Suppressor macrophage treated with lipopolysaccharide for 1 hour (primary cell): ENCODE measurements around the gene TRIO.
"Not testable (repeated sequence)": the region's sequence is repeated elsewhere in the genome, so short reads cannot be mapped to it uniquely, and the experiment has no call there.

Experiments used
- DNase-seq, 3 donors: peaks; one replicate each; pipeline ENCODE4 v3.0.0-alpha.2; 2020 to 2022

The TRIO gene

DNA sequence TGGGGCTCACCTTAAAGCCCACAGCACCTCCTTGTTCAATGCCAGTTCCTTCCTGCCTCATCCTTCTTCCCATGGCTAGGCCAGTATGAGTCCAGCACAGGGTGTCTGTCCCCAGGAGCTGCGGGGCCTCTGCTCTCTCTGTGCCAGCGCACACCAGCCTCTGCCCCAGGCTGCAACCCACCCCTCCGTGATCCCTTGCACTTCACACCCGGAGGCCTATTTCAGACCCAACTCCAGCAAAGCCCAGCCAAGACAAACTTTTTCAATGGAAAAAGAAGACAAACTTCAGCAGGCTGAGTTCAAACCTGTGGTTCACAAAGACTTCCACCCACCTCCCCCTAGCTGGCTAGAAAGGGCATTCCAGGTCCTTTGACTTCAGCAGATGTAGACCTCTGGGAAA is 382.3 kb downstream of the TRIO start:
- no peak for DNase-seq

GRCh38 chr5:14526493-14526892 is 383.4 kb downstream of the TRIO start:
- no peak for DNase-seq

- DNase-seq = no peak
These were observed 385.0 kb downstream of the TRIO start for GRCh38 chr5:14528115-14528514.

DNA sequence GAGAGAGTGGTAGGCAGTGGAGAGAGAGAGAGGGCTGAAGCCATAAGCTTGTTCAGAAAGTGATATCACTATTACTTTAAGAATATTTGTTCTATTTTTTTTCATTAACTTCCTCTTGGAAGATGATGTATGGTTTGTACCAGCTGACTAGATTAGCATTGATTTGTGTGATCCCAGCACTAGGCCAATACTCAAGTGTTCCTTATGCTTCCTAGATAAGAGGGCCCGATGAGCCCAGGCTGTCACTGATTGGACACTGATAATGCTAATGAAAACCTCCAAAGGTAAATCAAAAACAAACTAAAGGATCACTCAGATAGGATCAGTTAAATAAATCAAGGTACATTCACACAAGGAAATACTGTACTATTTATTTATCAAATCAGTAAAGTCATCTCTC is 385.8 kb downstream of the TRIO start:
- DNase-seq = no peak

DNA sequence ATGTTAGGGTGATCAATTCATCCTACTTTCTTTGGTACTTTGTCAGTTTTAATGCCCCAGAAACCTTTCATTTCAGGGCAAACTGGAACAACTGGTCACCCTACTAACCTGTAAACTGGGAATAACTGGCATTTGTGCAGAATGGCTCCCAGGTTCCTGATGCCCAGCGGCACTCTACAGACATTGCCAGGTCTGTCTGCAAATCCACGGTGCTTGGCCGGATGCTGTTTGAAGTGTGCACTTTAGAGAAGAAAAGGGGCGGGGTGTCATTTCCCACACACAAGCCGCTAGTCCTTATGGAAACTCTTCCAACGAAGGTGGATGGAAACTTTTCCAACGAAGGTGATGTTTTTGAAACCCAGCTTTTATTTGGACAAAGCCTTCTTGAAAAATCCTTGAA is 388.5 kb downstream of the TRIO start:
- no peak for DNase-seq

DNA sequence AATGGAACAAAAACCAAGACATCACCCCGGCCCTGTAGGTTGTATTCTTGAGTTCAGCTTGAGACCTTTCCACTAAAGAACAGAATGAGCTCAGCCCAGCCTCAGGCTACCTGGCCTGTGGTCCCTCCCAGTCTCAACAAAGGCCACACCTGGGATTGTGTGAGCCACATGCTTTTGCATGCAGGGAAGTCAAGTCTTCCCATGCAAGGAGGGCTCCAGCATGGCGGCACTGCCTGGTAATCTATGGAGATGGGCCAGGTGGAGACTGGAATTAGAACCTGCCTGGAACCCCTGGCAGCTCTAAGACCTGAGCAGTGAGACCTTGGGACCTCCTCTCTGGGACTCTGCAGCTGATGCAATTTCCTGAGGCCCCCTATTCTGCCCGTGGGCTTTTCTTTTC is 389.0 kb downstream of the TRIO start:
- no peak for DNase-seq

- DNase-seq = peak in 2 of 3 donors; percentile 39 to 40
These were observed 391.6 kb downstream of the TRIO start for GRCh38 chr5:14534773-14535172.

DNA sequence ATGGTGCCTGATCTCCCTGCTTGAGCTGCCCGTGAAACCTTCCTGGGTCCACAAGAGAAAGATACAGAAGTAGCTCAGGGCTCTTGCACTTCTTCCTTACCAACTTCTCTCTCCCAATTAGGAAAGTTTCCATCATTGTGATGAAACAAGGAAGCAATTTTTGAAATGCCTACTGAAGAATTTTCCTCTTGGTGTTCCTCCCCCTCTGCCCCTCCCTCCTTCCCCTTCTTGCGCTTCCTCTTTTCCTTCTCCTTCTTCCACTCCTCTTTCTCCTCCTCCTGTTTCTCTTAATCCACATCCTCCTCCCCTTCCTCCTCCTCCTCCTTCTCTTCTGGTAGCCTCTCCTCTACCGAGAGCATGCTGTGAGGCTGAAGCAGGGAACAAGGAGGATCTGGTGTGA is 402.2 kb downstream of the TRIO start:
- DNase-seq = peak; percentile 80 to 90 (median 86)

DNA sequence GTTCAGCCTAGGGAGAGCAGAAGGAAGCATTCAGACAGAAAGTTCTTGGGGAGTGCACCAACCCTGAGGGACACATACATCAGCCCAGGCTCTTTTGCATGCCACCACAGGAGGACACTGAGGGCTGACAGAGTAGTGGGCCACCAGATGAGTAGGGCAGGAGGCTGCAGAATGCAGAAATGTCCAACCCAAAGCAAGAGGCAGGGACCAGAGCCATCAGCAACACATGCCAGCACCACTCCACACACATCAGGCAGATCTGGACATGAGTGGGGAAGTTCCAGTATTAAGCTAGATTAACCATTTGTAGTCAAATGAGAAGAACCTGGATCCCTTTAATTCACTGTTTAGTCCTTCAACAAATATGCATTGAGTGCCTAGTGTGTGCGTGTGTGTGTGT is 402.7 kb downstream of the TRIO start:
- DNase-seq = peak; percentile 41 to 56 (median 53)

DNA sequence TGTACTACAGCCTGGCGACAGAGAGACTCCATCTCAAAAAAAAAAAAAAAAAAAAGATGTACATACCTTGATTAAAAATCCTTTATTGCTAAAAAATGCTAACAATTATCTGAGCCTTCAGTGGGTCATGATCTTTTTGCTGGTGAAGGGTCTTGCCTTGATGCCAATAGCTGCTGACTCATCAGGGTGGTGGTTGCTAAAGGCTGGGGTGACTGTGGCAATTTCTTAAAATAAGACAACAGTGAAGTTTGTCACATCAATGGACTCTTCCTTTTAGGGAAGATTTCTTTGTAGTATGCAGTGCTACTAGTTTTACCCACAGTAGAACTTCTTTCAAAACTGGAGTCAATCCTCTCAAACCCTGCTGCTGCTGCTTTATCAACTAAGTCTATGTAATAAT is 404.5 kb downstream of the TRIO start:
- DNase-seq = peak in 1 of 3 donors; percentile 54

- no peak for DNase-seq
These were observed 408.1 kb downstream of the TRIO start for GRCh38 chr5:14551211-14551610.

DNA sequence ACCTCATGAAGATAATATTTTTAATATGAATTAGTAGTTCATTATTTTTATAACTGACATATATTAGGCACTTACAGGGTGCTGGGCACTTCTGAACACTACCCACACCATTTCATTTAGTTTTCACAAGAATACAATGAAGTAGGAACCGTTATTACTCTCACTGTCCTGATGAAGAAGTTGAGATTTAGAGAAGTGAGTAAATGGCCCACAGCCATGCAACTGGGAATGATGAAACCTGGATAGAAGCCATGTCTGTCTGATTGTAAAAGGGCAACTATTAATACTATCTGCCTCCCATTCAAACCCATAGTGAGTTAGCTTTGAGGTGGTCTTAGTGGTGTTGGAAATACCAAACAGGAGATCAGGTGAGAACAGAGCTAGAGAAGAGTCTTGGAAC is 408.9 kb downstream of the TRIO start:
- DNase-seq = peak; percentile 59 to 79 (median 73)

DNA sequence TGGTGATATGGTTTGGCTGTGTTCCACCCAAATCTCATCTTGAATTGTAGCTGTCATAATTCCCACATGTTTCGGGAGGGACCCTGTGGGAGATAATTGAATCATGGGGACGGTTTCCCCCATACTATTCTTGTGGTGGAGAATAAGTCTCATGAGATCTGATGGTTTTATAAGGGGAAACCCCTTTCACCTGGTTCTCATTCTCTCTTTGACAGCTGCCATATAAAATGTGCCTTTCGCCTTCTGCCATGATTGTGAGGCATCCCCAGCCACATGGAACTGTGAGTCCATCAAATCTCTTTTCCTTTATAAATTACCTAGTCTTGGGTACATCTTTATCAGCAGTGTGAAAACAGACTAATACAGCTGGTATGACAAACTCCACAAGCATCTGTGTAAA is 411.1 kb downstream of the TRIO start:
- not testable (repeated sequence) for DNase-seq

DNA sequence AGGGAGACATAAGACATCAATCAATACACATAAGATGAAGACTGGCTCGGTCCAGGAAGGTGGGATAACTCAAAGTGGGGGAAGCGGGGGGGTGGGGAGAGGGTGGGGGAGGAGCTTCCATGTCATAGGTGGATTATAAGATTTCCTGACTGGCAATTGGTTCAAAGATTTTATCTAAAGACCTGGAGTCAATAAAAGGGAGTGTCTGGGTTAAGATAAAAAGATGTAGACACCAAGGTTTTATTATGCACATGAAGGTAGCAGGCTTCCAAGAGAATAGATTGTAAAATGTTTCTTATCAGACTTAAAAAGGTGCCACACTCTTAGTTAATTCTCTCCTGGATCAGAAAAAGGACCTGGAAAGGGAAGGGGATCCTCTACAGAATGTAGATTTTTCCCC is 412.9 kb downstream of the TRIO start:
- no peak for DNase-seq

DNA sequence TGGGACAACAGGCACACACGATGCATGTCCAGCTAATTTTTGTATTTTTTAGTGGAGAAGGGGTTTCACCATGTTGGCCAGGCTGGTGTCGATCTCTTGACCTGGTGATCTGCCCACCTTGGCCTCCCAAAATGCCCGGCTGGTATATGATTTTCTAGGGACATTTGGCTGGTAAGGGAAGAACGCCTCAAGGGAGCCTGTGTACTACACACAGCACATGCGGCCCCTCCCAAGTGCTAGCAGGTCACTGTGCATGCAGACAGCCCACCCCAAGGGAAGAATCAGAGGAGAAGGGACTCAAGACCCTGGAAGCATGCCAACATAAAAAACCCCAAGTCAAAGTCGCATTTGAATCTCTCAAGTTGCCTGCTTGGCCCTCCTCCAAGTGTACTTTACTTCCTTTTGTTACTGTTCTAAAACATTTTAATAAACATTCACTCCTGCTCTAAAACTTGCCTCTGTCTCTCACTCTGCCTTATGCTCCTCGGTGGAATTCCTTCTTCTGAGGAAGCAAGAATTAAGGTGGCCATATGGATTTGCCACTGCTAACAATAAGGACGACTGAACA is 414.1 kb downstream of the TRIO start:
- peak in 2 of 3 donors; percentile 31 to 49 for DNase-seq

- DNase-seq = no peak
These were observed 414.8 kb downstream of the TRIO start for GRCh38 chr5:14557791-14558415.
